GM19397 (cell line): Measurements from ENCODE around the gene AURKB.
"Not testable (repeated sequence)": the region's sequence is repeated elsewhere in the genome, so short reads cannot be mapped to it uniquely, and the experiment has no call there.

Source experiments
- ATAC-seq: cut with Tn5 transposase; IDR thresholded peaks from one replicate; pipeline ENCODE4 v1.9.1; 2021; ENCODE audit warnings: mild to moderate bottlenecking, moderate library complexity; ENCODE audit not compliant: unreplicated experiment

The AURKB gene

GRCh38 chr17:8189041-8189710 lies 21.2 kb downstream of the AURKB start:
- ATAC-seq = peak; percentile 3

- ATAC-seq = no peak
These were observed 22.0 kb downstream of the AURKB start for GRCh38 chr17:8188263-8188839.

GRCh38 chr17:8187517-8188262 lies 22.7 kb downstream of the AURKB start:
- ATAC-seq = no peak

- no peak for ATAC-seq
These were observed 23.4 kb downstream of the AURKB start for GRCh38 chr17:8186787-8187516.

GRCh38 chr17:8186446-8186786 lies 24.0 kb downstream of the AURKB start:
- no peak for ATAC-seq

- no peak for ATAC-seq
These were observed 24.6 kb downstream of the AURKB start for GRCh38 chr17:8185582-8186445.

GRCh38 chr17:8176998-8177731 lies 33.2 kb downstream of the AURKB start:
- no peak for ATAC-seq

- ATAC-seq = peak; percentile 51
These were observed 34.0 kb downstream of the AURKB start, which contains the start of gene TMEM107 for GRCh38 chr17:8176197-8176940. TSS of gene TMEM107 (minus strand) at chr17:8176380. CDS start at chr17:8176286, 94 bp downstream.

GRCh38 chr17:8175795-8176196 lies 34.6 kb downstream of the AURKB start:
- no peak for ATAC-seq

GRCh38 chr17:8173871-8174322 lies 36.5 kb downstream of the AURKB start:
- ATAC-seq = no peak

- peak; percentile 68 for ATAC-seq
These were observed 37.1 kb downstream of the AURKB start for GRCh38 chr17:8173056-8173870.

GRCh38 chr17:8170186-8170585 lies 40.2 kb downstream of the AURKB start:
- ATAC-seq = not testable (repeated sequence)

- no peak for ATAC-seq
These were observed 42.8 kb downstream of the AURKB start for GRCh38 chr17:8167526-8167925.

- ATAC-seq = no peak
These were observed 43.6 kb downstream of the AURKB start for GRCh38 chr17:8166731-8167130.

- ATAC-seq = no peak
These were observed 45.6 kb downstream of the AURKB start for GRCh38 chr17:8164815-8165131.

GRCh38 chr17:8163978-8164814 lies 46.2 kb downstream of the AURKB start:
- no peak for ATAC-seq
